Dedifferentiated amniotic fluid mesenchymal stem cell (primary cell): ENCODE data around the gene SLC66A1.

Source experiments
- DNase-seq: peaks from one replicate; pipeline ENCODE4 v3.0.0-alpha.2; 2016; ENCODE audit errors: extremely low spot score

The SLC66A1 gene

DNA sequence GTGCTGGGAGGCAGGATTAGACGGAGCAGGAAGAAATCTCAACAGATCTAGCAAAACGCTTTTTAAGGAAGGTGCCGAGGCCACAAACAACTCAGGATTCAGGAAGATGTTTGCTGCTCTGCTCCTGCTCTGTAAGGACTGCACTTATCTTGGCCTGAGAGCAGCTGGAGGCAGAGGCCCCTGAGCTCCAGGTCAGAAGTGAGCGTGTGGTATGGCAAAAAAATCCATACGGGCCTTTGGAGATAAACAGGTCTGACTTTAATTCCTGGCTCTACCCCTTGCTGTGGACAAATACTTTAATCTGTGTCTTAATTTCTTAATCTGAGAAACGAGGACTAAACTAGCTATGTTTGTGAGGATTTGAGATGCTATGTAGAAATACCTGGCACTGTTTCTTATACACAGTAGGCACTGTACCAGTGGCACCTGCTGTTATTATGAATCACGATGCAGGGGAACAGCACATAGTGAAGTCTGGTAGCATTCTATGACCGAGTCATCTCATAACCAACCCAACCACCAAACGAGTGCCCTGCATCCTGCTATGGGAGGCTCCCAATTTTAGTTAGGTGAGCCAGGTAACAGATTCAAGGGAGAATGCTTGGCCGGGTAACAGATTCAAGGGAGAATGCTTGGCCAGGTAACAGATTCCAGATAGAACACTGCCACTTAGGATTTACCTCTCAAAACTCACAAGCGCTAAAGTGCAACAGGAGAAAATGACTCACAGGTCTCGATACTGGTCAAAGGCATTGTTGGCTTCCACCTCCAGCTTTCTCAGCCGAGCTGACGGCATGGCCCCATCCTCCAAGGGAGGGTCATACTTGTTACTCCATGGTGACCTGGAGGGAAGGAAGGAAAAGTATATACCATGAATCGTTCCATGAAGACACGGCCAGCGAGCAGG is 65.9 kb downstream of the SLC66A1 start:
- no peak for DNase-seq
